Ascending aorta (tissue), 2 donors: ENCODE measurements around the gene DGKI. TPM values are rescaled to one million over a fixed set of nuclear protein-coding genes. Genes with fewer than 3 reads are reported as not detected.

Experiments used
- DNase-seq, 2 donors: peaks; one replicate each; pipeline ENCODE4 v3.0.0-alpha.2; 2019; ENCODE audit warnings: low spot score in 2 of 2
- H3K27ac ChIP-seq, 2 donors: fragments of 200-600 bp; sonication (generic); one replicate each; pipeline ENCODE4 v1.5.1; 2016 to 2017; ENCODE audit warnings: mild to moderate bottlenecking in 1 of 2
- H3K27me3 ChIP-seq: fragments of 200-600 bp; sonication (generic); one replicate; pipeline ENCODE4 v1.5.1; 2017
- H3K36me3 ChIP-seq, 2 donors: fragments of 200-600 bp; sonication (generic); one replicate each; pipeline ENCODE4 v1.5.1; 2016
- H3K4me1 ChIP-seq, 2 donors: fragments of 200-600 bp; sonication (generic); one replicate each; pipeline ENCODE4 v1.5.1; 2016 to 2017; ENCODE audit warnings: mild to moderate bottlenecking in 1 of 2
- H3K4me3 ChIP-seq, 2 donors: fragments of 200-600 bp; sonication (generic); one replicate each; pipeline ENCODE4 v1.5.1; 2016 to 2017; ENCODE audit warnings: mild to moderate bottlenecking in 1 of 2
- H3K9me3 ChIP-seq, 2 donors: fragments of 200-600 bp; sonication (generic); one replicate each; pipeline ENCODE4 v1.5.1; 2016
- CTCF ChIP-seq, 3 experiments: fragments of 200-600 bp in 2 of 3; fragments of 450-650 bp in 1 of 3; sonication (generic) in 2 of 3; IDR thresholded peaks; one replicate each; pipeline ENCODE4 v1.5.1; 2016 to 2019; ENCODE audit warnings: antibody characterized with exemption in 3 of 3, mild to moderate bottlenecking in 1 of 3, moderate library complexity in 1 of 3
- intact Hi-C: fragments of 100-400 bp; cut with DNase I; formaldehyde crosslinking; loops from one replicate; pipeline ENCODE4 v1.15.1; 2023
- total RNA-seq: library from RNA; depleted of rRNA; stranded (reverse); fragments of >200 nt; gene quantifications from one replicate; pipeline ENCODE4 v1.1.0, GENCODE V29; 2016

DGKI gene
- total RNA-seq, 1 donor from 2014 or later, result 13.4 TPM

DNA sequence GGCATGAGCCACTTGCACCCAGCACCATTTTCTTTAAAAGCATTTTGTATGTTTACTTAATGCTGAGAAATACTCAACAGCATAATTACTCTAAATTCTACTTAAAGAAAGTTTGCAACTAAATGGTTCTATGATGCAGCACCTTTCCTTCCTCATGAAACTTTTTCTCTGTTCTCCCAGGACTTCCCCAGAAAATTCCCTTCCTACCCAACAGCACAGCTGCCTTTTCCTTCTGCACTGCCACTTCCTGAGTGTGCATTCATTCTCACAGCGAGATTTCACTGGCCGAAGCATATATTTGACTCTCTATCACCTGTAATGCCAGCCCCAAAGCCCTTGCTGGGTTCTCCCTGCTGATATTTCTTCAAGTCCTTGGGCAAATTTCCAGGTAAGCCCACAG, 41.5 kb upstream of the DGKI start:
- Histone ChIP-seq H3K9me3 (no peaks in the 10 kb centered on the region), H3K27me3 (no peaks in the 10 kb centered on the region), H3K4me1 (peaks cover 8 to 25% of the 10 kb centered on the region in 2 donors), H3K36me3 (peaks cover 26 to 49% of the 10 kb centered on the region in 2 donors), H3K4me3 (no peak overlapping the region), H3K27ac (no peak overlapping the region)
- intact Hi-C loops, result no loop called here
- DNase-seq, result no peak
- no peak for TF ChIP-seq CTCF (IDR thresholded peaks at IDR 0.05)

DNA sequence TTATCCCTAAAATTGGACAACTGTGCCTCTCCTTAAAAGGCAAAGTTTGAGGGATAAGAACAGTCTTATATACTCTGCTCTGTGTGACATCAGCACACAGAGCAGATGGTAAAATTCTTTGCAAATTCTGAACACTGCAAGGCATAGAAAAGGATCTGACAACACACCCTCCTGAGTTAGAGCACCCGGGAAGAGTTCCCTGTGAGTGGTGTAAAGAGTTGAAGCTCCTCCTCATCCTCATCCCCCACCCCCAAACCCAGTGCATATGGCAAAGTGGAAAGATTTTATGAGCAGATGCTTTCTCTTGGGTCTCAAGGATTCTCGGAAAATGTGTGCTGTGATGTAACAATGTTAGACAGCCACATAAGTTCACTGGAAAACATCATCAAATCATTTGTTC, 40.0 kb upstream of the DGKI start:
- peaks cover 0 to 4% of the 10 kb centered on the region in 2 donors for H3K9me3 ChIP-seq
- no peaks in the 10 kb centered on the region for H3K27me3 ChIP-seq
- peaks cover 8 to 35% of the 10 kb centered on the region in 2 donors for H3K4me1 ChIP-seq
- no peak for TF ChIP-seq CTCF (IDR thresholded peaks at IDR 0.05)
- no peak overlapping the region for H3K4me3 ChIP-seq
- DNase-seq, result no peak
- intact Hi-C loops, result no loop called here
- H3K36me3 ChIP-seq, result peaks cover 35 to 52% of the 10 kb centered on the region in 2 donors
- H3K27ac ChIP-seq, result peak overlapping the region; percentile 42 to 72

DNA sequence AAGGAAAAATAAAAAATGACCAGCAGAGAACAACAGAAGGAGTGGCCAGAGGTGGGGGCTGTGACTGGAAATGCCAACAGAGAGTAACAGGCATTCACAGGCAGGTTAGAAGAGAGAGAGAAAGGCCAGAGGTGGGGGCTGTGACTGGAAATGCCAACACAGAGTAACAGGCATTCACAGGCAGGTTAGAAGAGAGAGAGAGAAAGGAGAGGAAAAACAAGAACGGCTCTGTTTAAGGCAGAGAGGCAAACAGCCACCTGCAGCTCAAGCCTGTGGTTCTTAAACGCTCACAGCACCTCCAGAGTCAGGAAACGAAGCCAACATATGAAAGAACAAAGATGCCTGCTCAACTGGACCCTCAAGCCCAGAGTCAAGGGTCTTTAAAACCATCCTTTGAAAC, 39.5 kb upstream of the DGKI start:
- intact Hi-C loops, result no loop called here
- Histone ChIP-seq H3K36me3 (peaks cover 40 to 56% of the 10 kb centered on the region in 2 donors), H3K27me3 (no peaks in the 10 kb centered on the region), H3K9me3 (peaks cover 0 to 4% of the 10 kb centered on the region in 2 donors), H3K4me3 (no peak overlapping the region), H3K4me1 (peaks cover 8 to 35% of the 10 kb centered on the region in 2 donors), H3K27ac (peak overlapping the region; percentile 42 to 72)
- no peak for TF ChIP-seq CTCF (IDR thresholded peaks at IDR 0.05)
- no peak for DNase-seq

- Histone ChIP-seq H3K4me1 (peaks cover 8 to 36% of the 10 kb centered on the region in 2 donors), H3K4me3 (no peak overlapping the region), H3K9me3 (peaks cover 0 to 4% of the 10 kb centered on the region in 2 donors), H3K27ac (peak overlapping the region; percentile 42 to 72), H3K36me3 (peaks cover 44 to 62% of the 10 kb centered on the region in 2 donors), H3K27me3 (no peaks in the 10 kb centered on the region)
- DNase-seq, result no peak
- intact Hi-C loops, result no loop called here
- no peak for TF ChIP-seq CTCF (IDR thresholded peaks at IDR 0.05)
Measured at GRCh38 chr7:137885678-137886077, 38.9 kb upstream of the DGKI start.

GRCh38 chr7:137882806-137883205, 36.0 kb upstream of the DGKI start:
- Histone ChIP-seq H3K9me3 (peaks cover 0 to 4% of the 10 kb centered on the region in 2 donors), H3K27ac (peak overlapping the region; percentile 58 to 72), H3K4me3 (no peak overlapping the region), H3K36me3 (peaks cover 57 to 81% of the 10 kb centered on the region in 2 donors), H3K4me1 (peaks cover 12 to 58% of the 10 kb centered on the region in 2 donors), H3K27me3 (no peaks in the 10 kb centered on the region)
- DNase-seq, result no peak
- no peak for TF ChIP-seq CTCF (IDR thresholded peaks at IDR 0.05)
- intact Hi-C loops, result no loop called here

DNA sequence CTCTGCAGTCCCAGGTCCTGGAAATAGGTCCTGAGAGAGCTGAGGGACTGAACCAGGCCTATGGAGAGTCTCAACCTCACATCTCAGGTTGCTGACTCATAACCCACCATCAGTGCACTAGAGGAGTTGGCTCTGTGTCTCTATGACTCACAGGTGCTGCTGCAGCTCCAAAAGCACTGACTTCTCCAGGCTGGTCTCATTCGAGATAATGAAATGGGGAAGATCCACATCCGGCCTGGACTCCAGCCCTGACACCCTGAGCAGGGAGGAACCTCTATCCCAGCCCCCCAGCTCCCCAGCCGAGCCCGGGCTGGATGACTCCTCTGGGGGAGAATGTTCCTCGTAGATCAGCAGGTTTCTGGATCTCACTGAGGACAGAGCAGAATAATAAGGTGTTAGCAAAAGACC, 35.5 kb upstream of the DGKI start:
- H3K36me3 ChIP-seq, result peaks cover 57 to 84% of the 10 kb centered on the region in 2 donors
- H3K4me1 ChIP-seq, result peaks cover 12 to 58% of the 10 kb centered on the region in 2 donors
- no peak for TF ChIP-seq CTCF (IDR thresholded peaks at IDR 0.05)
- H3K27ac ChIP-seq, result peak overlapping the region; percentile 58 to 72
- peaks cover 0 to 4% of the 10 kb centered on the region in 2 donors for H3K9me3 ChIP-seq
- H3K4me3 ChIP-seq, result no peak overlapping the region
- intact Hi-C loops, result no loop called here
- DNase-seq, result peak in 1 of 2 donors; percentile 83
- no peaks in the 10 kb centered on the region for H3K27me3 ChIP-seq
